Prostate gland (tissue), 2 donors: Measurements from ENCODE around the gene WDR88. TPM values are rescaled to one million over a fixed set of nuclear protein-coding genes. Genes with fewer than 3 reads are reported as not detected.

ENCODE experiments used
- DNase-seq: peaks from one replicate; pipeline ENCODE4 v3.0.0-alpha.2; 2019; ENCODE audit warnings: low spot score
- H3K27ac ChIP-seq, 2 donors: fragments of 200-600 bp; sonication (generic); 2 replicates each; pipeline ENCODE4 v1.5.1; 2017 to 2019
- H3K27me3 ChIP-seq: fragments of 200-600 bp; sonication (generic); replicated peaks from 2 replicates; pipeline ENCODE4 v1.5.1; 2019; ENCODE audit not compliant: insufficient read depth
- H3K36me3 ChIP-seq, 2 donors: fragments of 200-600 bp; sonication (generic); 1 replicate in 1 of 2; 2 replicates in 1 of 2; pipeline versions ENCODE4 v1.5.1 to v1.8.1; 2017 to 2019
- H3K4me1 ChIP-seq: fragments of 200-600 bp; sonication (generic); replicated peaks from 2 replicates; pipeline ENCODE4 v1.5.1; 2019
- H3K4me3 ChIP-seq, 2 donors: fragments of 200-600 bp; sonication (generic); 2 replicates each; pipeline ENCODE4 v1.5.1; 2017 to 2019
- H3K9me3 ChIP-seq: fragments of 200-600 bp; sonication (generic); 2 replicates; pipeline ENCODE4 v1.5.1; 2017
- POLR2A ChIP-seq: fragments of 450-650 bp; IDR thresholded peaks from one replicate; pipeline ENCODE4 v1.6.1; 2016; ENCODE audit warnings: antibody characterized with exemption, mild to moderate bottlenecking
- POLR2AphosphoS5 ChIP-seq: sonication (generic); formaldehyde crosslinking; IDR thresholded peaks from one replicate; pipeline ENCODE4 v1.6.1; 2017; ENCODE audit warnings: antibody characterized with exemption
- WGBS: methylation state at CpG from one replicate; pipeline ENCODE4 v1.1.5; 2018; 5-methylcytosine and 5-hydroxymethylcytosine counted together
- intact Hi-C: fragments of 100-400 bp; cut with DNase I; formaldehyde crosslinking; loops from one replicate; pipeline ENCODE4 v1.14.2; 2022
- total RNA-seq, 2 donors: library from RNA; depleted of rRNA; stranded (reverse); fragments of >200 nt; gene quantifications; one replicate each; pipeline ENCODE4 v1.1.0, GENCODE V29; 2016
- TF ChIP-seq, protein P1 (sequence below), 4 experiments: fragments of 200-600 bp in 2 of 4; fragments of 450-650 bp in 2 of 4; sonication (generic) in 2 of 4; IDR thresholded peaks; 1 replicate in 3 of 4; 2 replicates in 1 of 4; pipeline ENCODE4 v1.5.1; 2016 to 2019; ENCODE audit warnings: antibody characterized with exemption in 4 of 4, mild to moderate bottlenecking in 2 of 4, moderate library complexity in 2 of 4

The WDR88 gene
- total RNA-seq, 2 donors from 2014 or later = 3.9 TPM; not detected in 1

DNA sequence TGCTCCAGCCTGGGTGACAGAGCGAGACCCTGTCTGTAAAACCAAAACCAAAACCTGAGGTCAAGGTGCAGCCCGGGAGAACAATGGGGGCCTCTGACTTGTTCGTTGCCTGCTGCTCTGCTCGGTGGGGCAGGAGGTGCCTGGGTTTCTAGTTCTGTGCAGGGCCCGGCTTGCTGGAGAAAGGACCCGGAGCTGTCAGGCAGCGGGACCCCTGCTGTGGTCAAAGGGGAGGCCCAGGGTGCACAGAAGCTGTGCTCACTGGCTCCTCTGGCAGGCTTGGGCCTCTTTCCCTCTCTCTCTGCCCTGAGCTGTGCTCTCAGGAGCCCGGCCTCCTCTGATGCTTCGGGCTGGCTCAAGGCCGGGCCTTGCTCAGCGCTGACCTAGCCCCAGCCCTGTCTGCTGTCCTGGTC, 65.7 kb downstream of the WDR88 start:
- no peak for DNase-seq
- Histone ChIP-seq H3K9me3 (no peaks in the 10 kb centered on the region), H3K27me3 (no peaks in the 10 kb centered on the region), H3K4me3 (no peak overlapping the region), H3K36me3 (no peaks in the 10 kb centered on the region), H3K27ac (no peak overlapping the region), H3K4me1 (peaks cover 9% of the 10 kb centered on the region)
- intact Hi-C loops = no loop called here
- no peak for TF ChIP-seq POLR2A
- 93% methylated on average over 11 of the region's 11 CpGs for WGBS

DNA sequence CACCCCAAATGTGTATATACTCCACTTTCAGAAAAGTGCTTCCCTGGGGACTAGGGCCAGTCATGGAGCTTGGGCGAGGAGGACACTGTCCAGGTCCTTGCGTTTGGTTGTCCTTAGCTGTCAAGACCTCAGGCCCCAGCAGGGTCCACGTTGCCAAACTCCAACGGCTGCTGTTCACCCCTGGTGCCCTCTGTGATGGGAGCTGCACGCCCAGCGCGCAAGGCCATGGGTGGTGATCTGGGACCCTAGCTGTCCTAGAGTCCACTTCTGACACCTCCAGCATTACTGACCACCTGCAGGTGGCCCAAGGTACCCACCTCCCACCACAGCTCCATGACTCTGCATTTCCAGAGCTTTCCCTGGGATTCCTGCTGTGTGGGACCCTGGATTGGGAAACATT, 66.3 kb downstream of the WDR88 start:
- no peaks in the 10 kb centered on the region for H3K36me3 ChIP-seq
- DNase-seq = no peak
- H3K27me3 ChIP-seq = no peaks in the 10 kb centered on the region
- WGBS = 94% methylated on average over 6 of the region's 7 CpGs
- TF ChIP-seq, protein P1, sequence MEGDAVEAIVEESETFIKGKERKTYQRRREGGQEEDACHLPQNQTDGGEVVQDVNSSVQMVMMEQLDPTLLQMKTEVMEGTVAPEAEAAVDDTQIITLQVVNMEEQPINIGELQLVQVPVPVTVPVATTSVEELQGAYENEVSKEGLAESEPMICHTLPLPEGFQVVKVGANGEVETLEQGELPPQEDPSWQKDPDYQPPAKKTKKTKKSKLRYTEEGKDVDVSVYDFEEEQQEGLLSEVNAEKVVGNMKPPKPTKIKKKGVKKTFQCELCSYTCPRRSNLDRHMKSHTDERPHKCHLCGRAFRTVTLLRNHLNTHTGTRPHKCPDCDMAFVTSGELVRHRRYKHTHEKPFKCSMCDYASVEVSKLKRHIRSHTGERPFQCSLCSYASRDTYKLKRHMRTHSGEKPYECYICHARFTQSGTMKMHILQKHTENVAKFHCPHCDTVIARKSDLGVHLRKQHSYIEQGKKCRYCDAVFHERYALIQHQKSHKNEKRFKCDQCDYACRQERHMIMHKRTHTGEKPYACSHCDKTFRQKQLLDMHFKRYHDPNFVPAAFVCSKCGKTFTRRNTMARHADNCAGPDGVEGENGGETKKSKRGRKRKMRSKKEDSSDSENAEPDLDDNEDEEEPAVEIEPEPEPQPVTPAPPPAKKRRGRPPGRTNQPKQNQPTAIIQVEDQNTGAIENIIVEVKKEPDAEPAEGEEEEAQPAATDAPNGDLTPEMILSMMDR (IDR thresholded peaks at IDR 0.05) = no peak
- TF ChIP-seq POLR2AphosphoS5 = no peak
- TF ChIP-seq POLR2A = no peak
- intact Hi-C loops = no loop called here
- H3K9me3 ChIP-seq = no peaks in the 10 kb centered on the region
- no peak overlapping the region for H3K4me3 ChIP-seq
- H3K27ac ChIP-seq = no peak overlapping the region
- H3K4me1 ChIP-seq = peaks cover 9% of the 10 kb centered on the region

DNA sequence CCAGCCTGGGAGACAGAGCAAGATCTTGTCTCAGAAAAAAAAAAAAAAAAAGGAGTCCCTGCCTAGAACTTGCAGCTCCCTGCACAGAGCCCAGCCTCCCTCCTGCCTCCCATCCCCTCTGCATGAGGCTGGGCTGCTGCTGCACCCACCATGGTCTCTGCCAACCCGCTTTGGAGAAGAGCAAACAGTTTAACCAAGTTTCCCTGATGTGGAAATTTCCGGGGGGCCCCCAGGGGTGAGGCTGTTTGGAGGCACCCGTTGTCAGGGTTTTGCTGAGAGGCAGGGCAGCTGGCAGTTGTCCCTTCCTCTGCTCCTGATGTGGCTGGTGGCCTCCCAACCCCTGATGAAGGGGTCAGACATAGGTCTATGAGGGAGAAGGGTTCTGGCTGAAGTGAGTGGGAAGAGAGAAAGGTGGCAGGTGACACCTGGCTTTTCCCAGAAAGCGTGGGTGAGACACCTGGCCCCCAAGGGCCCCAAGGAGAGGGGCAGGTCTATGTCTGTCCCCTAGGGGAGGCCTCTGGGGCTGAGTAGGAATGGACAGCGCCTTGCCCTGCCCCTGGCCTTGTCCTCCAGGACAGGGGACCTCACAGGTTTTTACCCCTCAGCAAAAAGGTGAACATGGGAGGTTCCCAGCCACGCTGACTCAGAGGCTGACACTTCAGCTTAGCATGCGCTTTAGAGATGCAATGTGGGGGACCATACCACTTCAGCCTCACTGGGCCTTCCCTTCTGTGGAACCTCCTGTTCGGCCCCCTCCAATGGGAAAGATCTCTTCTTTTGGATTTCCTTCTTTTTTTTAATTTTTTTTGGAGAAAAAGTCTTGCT, 67.7 kb downstream of the WDR88 start:
- Histone ChIP-seq H3K27me3 (no peaks in the 10 kb centered on the region), H3K27ac (no peak overlapping the region), H3K4me1 (peaks cover 9% of the 10 kb centered on the region), H3K4me3 (no peak overlapping the region), H3K36me3 (peaks cover 0 to 4% of the 10 kb centered on the region in 2 donors), H3K9me3 (no peaks in the 10 kb centered on the region)
- no peak for DNase-seq
- 76% methylated on average over 8 of the region's 8 CpGs for WGBS
- intact Hi-C loops = no loop called here
- no peak for TF ChIP-seq POLR2AphosphoS5
- TF ChIP-seq, protein P1 (IDR thresholded peaks at IDR 0.05) = no peak
- TF ChIP-seq POLR2A = no peak

DNA sequence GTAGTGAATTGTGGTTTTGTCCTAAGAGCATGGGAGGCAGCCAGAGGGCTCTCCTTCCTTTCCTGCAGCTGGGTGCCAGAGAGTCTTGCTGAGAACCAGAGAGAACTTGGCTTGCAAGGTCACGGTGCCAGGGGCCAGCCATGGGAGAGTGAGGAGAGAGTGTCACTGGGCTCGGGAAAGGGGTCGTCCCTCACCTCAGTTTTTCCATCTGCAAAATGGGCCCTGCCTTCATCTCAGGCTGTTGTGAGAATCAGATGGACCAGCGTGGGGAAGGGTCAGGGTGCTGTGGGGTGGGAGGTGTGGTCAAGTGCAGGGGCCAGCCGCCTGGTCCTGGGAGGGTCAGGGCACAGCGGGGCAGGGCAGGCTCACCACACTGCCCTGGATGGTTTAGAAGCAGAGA, 69.6 kb downstream of the WDR88 start:
- Histone ChIP-seq H3K4me1 (no peaks in the 10 kb centered on the region), H3K4me3 (no peak overlapping the region), H3K27ac (no peak overlapping the region), H3K27me3 (no peaks in the 10 kb centered on the region), H3K36me3 (peaks cover 0 to 7% of the 10 kb centered on the region in 2 donors), H3K9me3 (no peaks in the 10 kb centered on the region)
- WGBS = 92% methylated on average over 6 of the region's 6 CpGs
- TF ChIP-seq, protein P1 (IDR thresholded peaks at IDR 0.05) = no peak
- TF ChIP-seq POLR2A = no peak
- TF ChIP-seq POLR2AphosphoS5 = no peak
- intact Hi-C loops = no loop called here
- DNase-seq = no peak

DNA sequence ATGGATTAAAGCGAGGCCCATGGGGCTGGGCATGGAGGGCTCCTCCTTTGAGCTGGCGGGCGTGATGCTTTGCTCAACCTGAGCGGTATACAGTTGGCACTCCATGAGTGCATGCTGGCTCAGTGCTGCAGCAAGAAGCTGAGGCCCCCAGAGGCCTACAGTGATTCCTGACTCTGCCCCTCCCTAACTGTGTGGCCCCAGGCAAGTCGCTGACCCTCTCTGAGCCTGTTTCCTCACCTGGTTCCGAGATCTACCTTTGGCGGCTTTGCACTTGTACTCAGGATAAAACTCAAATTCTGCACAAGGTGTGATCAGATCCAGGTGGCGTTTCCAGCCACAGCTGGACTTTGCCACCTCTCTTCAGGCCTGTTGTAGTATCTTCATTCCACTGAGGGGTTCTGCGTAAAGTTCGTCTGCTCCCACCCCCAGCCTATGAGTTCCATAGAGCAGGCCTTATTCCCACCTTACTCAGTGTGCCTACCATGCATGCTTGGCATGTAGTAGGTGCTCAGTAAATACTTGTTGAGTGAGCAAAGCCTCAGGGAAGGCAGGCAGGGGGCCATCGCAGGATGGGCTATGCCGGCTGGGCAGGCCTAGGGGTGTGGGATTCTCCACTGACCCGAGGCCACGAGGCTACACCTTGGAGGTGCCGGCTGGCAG, 70.1 kb downstream of the WDR88 start:
- H3K36me3 ChIP-seq = peaks cover 0 to 7% of the 10 kb centered on the region in 2 donors
- no peaks in the 10 kb centered on the region for H3K27me3 ChIP-seq
- H3K27ac ChIP-seq = no peak overlapping the region
- H3K4me3 ChIP-seq = no peak overlapping the region
- no peaks in the 10 kb centered on the region for H3K9me3 ChIP-seq
- intact Hi-C loops = no loop called here
- WGBS = 95% methylated on average over 15 of the region's 15 CpGs
- no peak for DNase-seq
- H3K4me1 ChIP-seq = no peaks in the 10 kb centered on the region
- TF ChIP-seq POLR2AphosphoS5 (no peak), POLR2A (no peak)
- TF ChIP-seq, protein P1 (IDR thresholded peaks at IDR 0.05) = no peak
